Glutamatergic neuron (in vitro differentiated cells): Measurements from ENCODE around the gene SNX22. TPM values are rescaled to one million over a fixed set of nuclear protein-coding genes. Genes with fewer than 3 reads are reported as not detected.

Experiments
- DNase-seq: peaks from one replicate; pipeline ENCODE4 v3.0.0; 2022
- H3K27ac Mint-ChIP-seq: one replicate; pipeline ENCODE4 v1.8.0; 2020; ENCODE audit warnings: mild to moderate bottlenecking, mixed read lengths, inconsistent platforms; ENCODE audit not compliant: unreplicated experiment
- H3K27me3 Mint-ChIP-seq: one replicate; pipeline ENCODE4 v1.8.0; 2020; ENCODE audit warnings: mild to moderate bottlenecking, moderate library complexity, mixed read lengths, inconsistent platforms; ENCODE audit not compliant: unreplicated experiment
- H3K36me3 Mint-ChIP-seq: one replicate; pipeline ENCODE4 v1.8.0; 2020; ENCODE audit warnings: mild to moderate bottlenecking, mixed read lengths, inconsistent platforms; ENCODE audit not compliant: unreplicated experiment
- H3K4me1 Mint-ChIP-seq: one replicate; pipeline ENCODE4 v1.8.0; 2020; ENCODE audit warnings: mild to moderate bottlenecking, low read depth, mixed read lengths, inconsistent platforms; ENCODE audit not compliant: unreplicated experiment
- H3K4me3 Mint-ChIP-seq: one replicate; pipeline ENCODE4 v1.8.0; 2020; ENCODE audit warnings: mild to moderate bottlenecking, mixed read lengths, inconsistent platforms; ENCODE audit not compliant: unreplicated experiment
- H3K9me3 Mint-ChIP-seq: one replicate; pipeline ENCODE4 v1.8.0; 2020; ENCODE audit warnings: mild to moderate bottlenecking, moderate library complexity, mixed read lengths, inconsistent platforms; ENCODE audit not compliant: unreplicated experiment
- total RNA-seq: library from RNA; stranded (reverse); fragmentation: NEBNext Ultra II Directional; extraction: Animal tissue kit (Norgen Biotek cat#: 25700); gene quantifications from one replicate; pipeline ENCODE4 v1.2.1, GENCODE V29; 2021; ENCODE audit not compliant: unreplicated experiment
- TF ChIP-seq, protein P1 (sequence below): fragments of 200-600 bp; sonication (generic); IDR thresholded peaks from one replicate; pipeline ENCODE4 v1.5.0; 2021; ENCODE audit not compliant: partially characterized antibody, unreplicated experiment

SNX22 gene
- total RNA-seq, 1 donor from 2014 or later, result 4.6 TPM

- TF ChIP-seq, protein P1, sequence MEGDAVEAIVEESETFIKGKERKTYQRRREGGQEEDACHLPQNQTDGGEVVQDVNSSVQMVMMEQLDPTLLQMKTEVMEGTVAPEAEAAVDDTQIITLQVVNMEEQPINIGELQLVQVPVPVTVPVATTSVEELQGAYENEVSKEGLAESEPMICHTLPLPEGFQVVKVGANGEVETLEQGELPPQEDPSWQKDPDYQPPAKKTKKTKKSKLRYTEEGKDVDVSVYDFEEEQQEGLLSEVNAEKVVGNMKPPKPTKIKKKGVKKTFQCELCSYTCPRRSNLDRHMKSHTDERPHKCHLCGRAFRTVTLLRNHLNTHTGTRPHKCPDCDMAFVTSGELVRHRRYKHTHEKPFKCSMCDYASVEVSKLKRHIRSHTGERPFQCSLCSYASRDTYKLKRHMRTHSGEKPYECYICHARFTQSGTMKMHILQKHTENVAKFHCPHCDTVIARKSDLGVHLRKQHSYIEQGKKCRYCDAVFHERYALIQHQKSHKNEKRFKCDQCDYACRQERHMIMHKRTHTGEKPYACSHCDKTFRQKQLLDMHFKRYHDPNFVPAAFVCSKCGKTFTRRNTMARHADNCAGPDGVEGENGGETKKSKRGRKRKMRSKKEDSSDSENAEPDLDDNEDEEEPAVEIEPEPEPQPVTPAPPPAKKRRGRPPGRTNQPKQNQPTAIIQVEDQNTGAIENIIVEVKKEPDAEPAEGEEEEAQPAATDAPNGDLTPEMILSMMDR, result no peak
- Mint-ChIP-seq H3K36me3 (peaks cover 4% of the 10 kb centered on the region), H3K27ac (no peak overlapping the region)
Measured at GRCh38 chr15:64133623-64134344, 17.7 kb upstream of the SNX22 start.

DNA sequence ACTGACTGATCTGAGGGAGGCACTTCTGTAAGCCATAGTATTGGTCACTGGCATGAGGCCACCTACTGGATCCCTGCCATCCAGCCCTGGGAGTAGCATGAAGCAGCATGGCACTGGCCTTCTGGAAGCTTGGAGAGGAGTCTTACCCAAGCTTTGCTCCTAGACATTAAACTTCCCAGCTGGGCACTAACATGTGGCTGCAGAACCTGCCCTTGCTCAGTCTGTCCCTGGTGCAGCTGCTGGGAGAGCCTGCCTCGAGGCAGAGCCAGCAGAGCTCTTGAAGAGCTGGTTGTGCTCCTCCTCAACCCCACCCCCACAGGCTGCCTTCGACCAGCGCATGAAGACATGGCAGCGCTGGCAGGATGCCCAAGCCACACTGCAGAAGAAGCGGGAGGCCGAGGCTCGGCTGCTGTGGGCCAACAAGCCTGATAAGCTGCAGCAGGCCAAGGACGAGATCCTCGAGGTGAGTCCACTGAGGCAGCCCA is 17.1 kb upstream of the SNX22 start:
- H3K27me3 Mint-ChIP-seq, result no peaks in the 10 kb centered on the region
- TF ChIP-seq, protein P1, result no peak
- no peaks in the 10 kb centered on the region for H3K9me3 Mint-ChIP-seq
- peaks cover 4% of the 10 kb centered on the region for H3K36me3 Mint-ChIP-seq
- H3K27ac Mint-ChIP-seq, result no peak overlapping the region
- no peaks in the 10 kb centered on the region for H3K4me1 Mint-ChIP-seq
- no peak overlapping the region for H3K4me3 Mint-ChIP-seq
- no peak for DNase-seq

More at GRCh38 chr15:64133623-64134344, 17.7 kb upstream of the SNX22 start:
- H3K4me3 Mint-ChIP-seq, result no peak overlapping the region
- no peaks in the 10 kb centered on the region for H3K27me3 Mint-ChIP-seq
- no peaks in the 10 kb centered on the region for H3K9me3 Mint-ChIP-seq
- DNase-seq, result no peak
- H3K4me1 Mint-ChIP-seq, result no peaks in the 10 kb centered on the region

DNA sequence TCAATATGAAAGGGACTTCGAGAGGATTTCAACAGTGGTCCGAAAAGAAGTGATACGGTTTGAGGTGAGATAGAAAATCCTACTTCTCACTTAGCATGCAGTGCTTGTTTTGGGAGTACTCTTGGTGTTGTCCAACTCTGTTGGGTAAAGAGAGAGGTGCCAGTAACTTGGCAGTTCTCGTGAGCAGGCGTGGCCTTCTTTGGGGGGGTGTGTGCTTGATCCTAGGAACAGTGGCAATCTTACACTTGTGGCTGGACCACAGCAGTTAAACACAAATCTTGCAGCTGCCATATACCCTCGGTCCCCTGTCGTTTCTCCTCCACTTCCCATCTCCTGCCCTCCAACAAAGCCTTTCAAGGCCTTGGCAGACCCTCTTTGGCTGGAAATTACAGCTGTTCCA is 15.2 kb upstream of the SNX22 start:
- TF ChIP-seq, protein P1, result no peak
- H3K36me3 Mint-ChIP-seq, result peaks cover 4% of the 10 kb centered on the region
- no peaks in the 10 kb centered on the region for H3K4me1 Mint-ChIP-seq
- H3K27ac Mint-ChIP-seq, result no peak overlapping the region
- no peak for DNase-seq
- no peaks in the 10 kb centered on the region for H3K9me3 Mint-ChIP-seq
- no peak overlapping the region for H3K4me3 Mint-ChIP-seq
- H3K27me3 Mint-ChIP-seq, result no peaks in the 10 kb centered on the region

- Mint-ChIP-seq H3K9me3 (no peaks in the 10 kb centered on the region), H3K36me3 (peaks cover 4% of the 10 kb centered on the region), H3K27ac (no peak overlapping the region), H3K27me3 (no peaks in the 10 kb centered on the region), H3K4me1 (no peaks in the 10 kb centered on the region), H3K4me3 (no peak overlapping the region)
- TF ChIP-seq, protein P1, result no peak
- no peak for DNase-seq
Measured at GRCh38 chr15:64137226-64137833, 14.2 kb upstream of the SNX22 start.
